HepG2 (cell line): ENCODE data around the gene ARHGEF37. TPM values are rescaled to one million over a fixed set of nuclear protein-coding genes. Genes with fewer than 3 reads are reported as not detected.

Experiments
- CHD4 ChIP-seq: fragments of 200-600 bp; sonication (generic); IDR thresholded peaks from 2 replicates; pipeline ENCODE4 v1.7.0; 2017; ENCODE audit warnings: mild to moderate bottlenecking, low read length, borderline replicate concordance
- HIVEP1 ChIP-seq: sonication (generic); formaldehyde crosslinking; IDR thresholded peaks from 2 replicates; pipeline ENCODE4 v1.4.0; 2020; ENCODE audit warnings: mild to moderate bottlenecking, missing genetic modification reagents
- JDP2 ChIP-seq: sonication (generic); formaldehyde crosslinking; IDR thresholded peaks from 2 replicates; pipeline ENCODE4 v1.8.1; 2022; ENCODE audit warnings: missing genetic modification reagents, borderline replicate concordance
- KLF9 ChIP-seq: IDR thresholded peaks from 2 replicates; pipeline ENCODE4 v1.6.1; 2016; ENCODE audit warnings: low read depth
- LRRFIP1 ChIP-seq: sonication (generic); formaldehyde crosslinking; conservative IDR thresholded peaks from 2 replicates; pipeline ENCODE4 v1.4.0; 2020; ENCODE audit warnings: missing genetic modification reagents
- MAFK ChIP-seq, 2 experiments: IDR thresholded peaks in 1 of 2; conservative IDR thresholded peaks in 1 of 2; 2 replicates each; pipeline ENCODE4 v1.6.1; 2011; ENCODE audit warnings: improper control_type of control experiment in 2 of 2, low read length in 2 of 2
- MIER2 ChIP-seq: IDR thresholded peaks from 2 replicates; pipeline ENCODE4 v1.6.1; 2016; ENCODE audit warnings: missing biosample characterization, missing genetic modification reagents
- NCOR1 ChIP-seq: fragments of 200-600 bp; sonication (generic); IDR thresholded peaks from 2 replicates; pipeline ENCODE4 v1.7.0; 2017; ENCODE audit warnings: antibody characterized with exemption, low read length, borderline replicate concordance
- RNF219 ChIP-seq: sonication (generic); formaldehyde crosslinking; IDR thresholded peaks from 2 replicates; pipeline ENCODE4 v1.5.0; 2020; ENCODE audit warnings: mild to moderate bottlenecking, missing genetic modification reagents
- RXRB ChIP-seq: IDR thresholded peaks from 2 replicates; pipeline ENCODE4 v1.6.1; 2016; ENCODE audit warnings: borderline replicate concordance, missing genetic modification reagents, missing compliant biosample characterization
- SNAI1 ChIP-seq: sonication (generic); formaldehyde crosslinking; IDR thresholded peaks from 2 replicates; pipeline ENCODE4 v1.5.0; 2020; ENCODE audit warnings: mild to moderate bottlenecking, missing genetic modification reagents, borderline replicate concordance
- SRSF1 ChIP-seq: fragments of 200-400 bp; formaldehyde crosslinking; optimal IDR thresholded peaks from 2 replicates; pipeline ENCODE3; 2017; ENCODE audit warnings: mild to moderate bottlenecking, low read depth, low read length, moderate library complexity
- TOE1 ChIP-seq: sonication (generic); formaldehyde crosslinking; IDR thresholded peaks from 2 replicates; pipeline ENCODE4 v1.4.0; 2020; ENCODE audit warnings: mild to moderate bottlenecking, missing genetic modification reagents
- YY1 ChIP-seq: IDR thresholded peaks from 2 replicates; pipeline ENCODE4 v1.6.1; 2011; ENCODE audit warnings: low read length, low read depth, moderate library complexity, mild to moderate bottlenecking; ENCODE audit not compliant: insufficient read depth, insufficient replicate concordance
- ZBTB33 ChIP-seq: sonication (generic); formaldehyde crosslinking; IDR thresholded peaks from 2 replicates; pipeline ENCODE4 v1.4.0; 2020; ENCODE audit warnings: missing genetic modification reagents
- ZNF274 ChIP-seq: sonication (generic); formaldehyde crosslinking; IDR thresholded peaks from 2 replicates; pipeline ENCODE4 v1.5.1; 2020; ENCODE audit warnings: mild to moderate bottlenecking, missing genetic modification reagents
- ZNF687 ChIP-seq: sonication (generic); formaldehyde crosslinking; IDR thresholded peaks from 2 replicates; pipeline ENCODE4 v1.5.1; 2020; ENCODE audit warnings: mild to moderate bottlenecking, missing genetic modification reagents, moderate library complexity
- polyA plus RNA-seq, 8 experiments: library from polyadenylated mRNA; depleted of rRNA in 3 of 8; stranded (reverse) in 7 of 8; unstranded in 1 of 8; fragments of >200 nt; fragmentation: Illumina TruSeq in 4 of 8; extraction: Trizol in 4 of 8; gene quantifications; 2 replicates each; pipeline versions ENCODE4 v1.2.1 to v1.2.3, GENCODE V29; 2011 to 2016; ENCODE audit warnings: low read depth in 4 of 8, missing spikeins in 1 of 8, mixed read lengths in 1 of 8; ENCODE audit not compliant: insufficient read depth in 1 of 8
- total RNA-seq, 5 experiments: library from RNA; depleted of rRNA; stranded (reverse); fragments of >200 nt; fragmentation: Illumina TruSeq; extraction: Trizol; gene quantifications; 2 replicates each; pipeline ENCODE4 v1.2.3, GENCODE V29; 2016; ENCODE audit warnings: low read depth in 1 of 5

Gene ARHGEF37
- total and polyA plus RNA-seq, 2 of the 13 experiments (the other 11 are each of a cell fraction or from before 2014, with no cell fraction given): 0.18 to 0.27 TPM

GRCh38 chr5:149551227-149552037 lies 29.9 kb upstream of the ARHGEF37 start, which contains the start of gene CSNK1A1 (continued):
- peak; percentile 95 for TF ChIP-seq ZNF687 (CRISPR knock-in tag)
- TF ChIP-seq SNAI1 (CRISPR knock-in tag): peak; percentile 69; the same call in 1 of the 2 replicates
- peak; percentile 96 for TF ChIP-seq YY1
- TF ChIP-seq CHD4: peak; percentile 21; the same call in 1 of the 2 replicates
- TF ChIP-seq LRRFIP1 (CRISPR knock-in tag): no peak
- peak; percentile 74 for TF ChIP-seq HIVEP1
- TF ChIP-seq ZBTB33: peak; percentile 22
- TF ChIP-seq ZNF274 (CRISPR knock-in tag): peak; percentile 38; the same call in 1 of the 2 replicates
- peak; percentile 96 for TF ChIP-seq NCOR1
- 0 out of 2 replicates have a peak, but pooled peaks have one; percentile 69 for TF ChIP-seq TOE1 (CRISPR knock-in tag)
- peak; percentile 49 to 65; a peak in 3 of 4 replicates for TF ChIP-seq MAFK (conservative IDR thresholded peaks at IDR 0.05 in 1 of 2, IDR thresholded peaks at IDR 0.05 in 1 of 2; ENCODE audit: low read length in 2 of 2)
- TF ChIP-seq MIER2: peak; percentile 71; the same call in 1 of the 2 replicates
- no peak; the same call in 1 of the 2 replicates for TF ChIP-seq RNF219
- no peak for TF ChIP-seq JDP2
- peak; percentile 44 for TF ChIP-seq SRSF1
- TF ChIP-seq RXRB (CRISPR knock-in tag): peak; percentile 63
- peak; percentile 84; the same call in 1 of the 2 replicates for TF ChIP-seq KLF9 (CRISPR knock-in tag)
